SU-DHL-6 (cell line): ENCODE data around the gene SEMA3G.

ENCODE experiments used
- CTCF ChIP-seq: fragments of 200-600 bp; sonication (generic); IDR thresholded peaks from one replicate; pipeline ENCODE4 v1.5.1; 2017; ENCODE audit warnings: antibody characterized with exemption, mild to moderate bottlenecking, low read length, moderate library complexity; ENCODE audit not compliant: insufficient read depth, poor library complexity, severe bottlenecking
- EZH2phosphoT487 ChIP-seq: fragments of 200-600 bp; sonication (generic), shearing (Covaris generic); conservative IDR thresholded peaks from 2 replicates; pipeline ENCODE4 v1.6.1; 2018; ENCODE audit warnings: mild to moderate bottlenecking, antibody characterized with exemption, low read length, moderate library complexity, mixed read lengths

- TF ChIP-seq EZH2phosphoT487 (no peak), CTCF (no peak)
Observed at GRCh38 chr3:52456800-52457183, 11.9 kb upstream of the SEMA3G start.
